ENCODE measurements around the gene CLBA1. TPM values are rescaled to one million over a fixed set of nuclear protein-coding genes. Genes with fewer than 3 reads are reported as not detected.

The CLBA1 gene
- total RNA-seq, 4 donors from 2014 or later = 2.2 to 11.7 (median 6.5) TPM

DNA sequence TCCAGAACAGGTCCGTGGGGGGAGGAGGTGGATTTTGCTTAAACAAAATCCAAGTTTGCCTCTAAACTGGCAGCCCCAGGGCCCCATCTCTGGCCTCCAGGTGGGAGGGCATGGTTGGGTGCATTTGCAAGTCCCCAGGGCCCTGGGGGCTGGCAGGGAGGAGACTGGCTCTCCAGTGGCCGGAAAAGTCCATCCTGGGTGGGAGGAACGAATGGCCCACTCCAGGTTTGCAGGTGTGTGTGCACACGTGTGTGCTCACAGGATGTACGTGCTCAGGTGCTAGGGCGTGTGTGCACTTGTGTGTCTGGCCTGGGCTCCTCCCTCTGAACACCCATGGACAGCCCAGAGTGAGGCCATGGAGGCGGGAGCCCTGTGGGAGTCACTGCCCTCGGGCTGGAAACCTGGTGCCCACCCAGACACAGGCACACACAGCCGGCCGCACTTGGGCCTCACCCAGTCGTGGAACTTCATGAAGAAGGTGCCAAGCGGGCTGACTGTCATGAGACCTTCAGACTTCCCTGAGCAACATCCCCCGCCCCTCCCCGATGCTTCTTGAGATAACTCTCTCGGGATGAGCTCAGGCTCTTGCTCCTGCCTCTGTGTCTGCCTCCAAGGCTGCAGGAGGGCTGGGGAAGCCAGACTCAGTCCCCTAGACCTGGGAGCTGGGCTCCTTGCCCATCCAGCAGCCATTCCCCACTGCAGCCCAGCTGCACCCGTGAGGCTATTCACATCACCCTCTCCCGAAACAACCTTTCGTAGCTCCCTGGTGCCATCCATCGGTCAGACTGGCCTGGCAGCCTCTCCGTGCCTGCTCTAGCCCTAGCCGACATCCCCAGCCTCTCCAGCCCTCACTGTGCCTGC is 16.8 kb upstream of the CLBA1 start:
- intact Hi-C loops (cut with DNase I; ENCODE audit: low total_unique reads) = no loop called here
- no peak for TF ChIP-seq POLR2A (IDR thresholded peaks at IDR 0.05)
- TF ChIP-seq, protein P1, sequence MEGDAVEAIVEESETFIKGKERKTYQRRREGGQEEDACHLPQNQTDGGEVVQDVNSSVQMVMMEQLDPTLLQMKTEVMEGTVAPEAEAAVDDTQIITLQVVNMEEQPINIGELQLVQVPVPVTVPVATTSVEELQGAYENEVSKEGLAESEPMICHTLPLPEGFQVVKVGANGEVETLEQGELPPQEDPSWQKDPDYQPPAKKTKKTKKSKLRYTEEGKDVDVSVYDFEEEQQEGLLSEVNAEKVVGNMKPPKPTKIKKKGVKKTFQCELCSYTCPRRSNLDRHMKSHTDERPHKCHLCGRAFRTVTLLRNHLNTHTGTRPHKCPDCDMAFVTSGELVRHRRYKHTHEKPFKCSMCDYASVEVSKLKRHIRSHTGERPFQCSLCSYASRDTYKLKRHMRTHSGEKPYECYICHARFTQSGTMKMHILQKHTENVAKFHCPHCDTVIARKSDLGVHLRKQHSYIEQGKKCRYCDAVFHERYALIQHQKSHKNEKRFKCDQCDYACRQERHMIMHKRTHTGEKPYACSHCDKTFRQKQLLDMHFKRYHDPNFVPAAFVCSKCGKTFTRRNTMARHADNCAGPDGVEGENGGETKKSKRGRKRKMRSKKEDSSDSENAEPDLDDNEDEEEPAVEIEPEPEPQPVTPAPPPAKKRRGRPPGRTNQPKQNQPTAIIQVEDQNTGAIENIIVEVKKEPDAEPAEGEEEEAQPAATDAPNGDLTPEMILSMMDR (IDR thresholded peaks at IDR 0.05) = no peak
- 21 to 23% methylated on average over 18 to 21 of the region's 21 CpGs for whole genome bisulfite sequencing, 2 donors
- DNase-seq (ENCODE audit: low spot score in 2 of 2) = peak; percentile 86 to 95
- peak overlapping the region; percentile 53 for H3K4me3 ChIP-seq (ENCODE audit: low read depth, poor library complexity, severe bottlenecking)

DNA sequence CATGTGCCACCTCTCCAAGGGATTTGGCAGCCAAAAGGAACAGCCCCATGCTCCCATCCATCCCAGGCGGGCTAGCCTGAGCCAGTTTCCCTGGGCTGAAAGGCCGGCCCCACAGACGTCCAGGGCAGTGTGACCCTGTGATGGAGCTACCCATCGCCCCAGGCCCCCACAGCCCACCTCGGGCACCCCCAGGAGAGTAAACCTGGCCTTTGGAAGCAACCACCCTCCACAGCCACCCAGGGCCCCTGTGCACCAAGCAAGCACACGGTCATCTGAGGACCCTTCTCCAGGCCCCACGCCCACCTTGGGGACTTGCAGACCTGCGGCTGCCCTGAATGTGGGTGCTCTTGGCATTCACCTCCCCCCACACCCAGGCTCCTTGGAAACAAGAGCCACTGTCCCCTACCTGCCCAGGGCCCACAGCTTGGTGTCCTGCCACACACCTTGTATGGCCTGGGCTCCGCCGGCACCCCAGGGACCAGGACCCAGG is 15.8 kb upstream of the CLBA1 start:
- no peak for DNase-seq (ENCODE audit: low spot score in 2 of 2)
- peak overlapping the region; percentile 53 for H3K4me3 ChIP-seq (ENCODE audit: low read depth, poor library complexity, severe bottlenecking)
- WGBS, 2 donors = 60 to 68% methylated on average over 4 to 6 of the region's 10 CpGs
- intact Hi-C loops (cut with DNase I; ENCODE audit: low total_unique reads) = no loop called here
- TF ChIP-seq, protein P1 (IDR thresholded peaks at IDR 0.05) = no peak
- no peak for TF ChIP-seq POLR2A (IDR thresholded peaks at IDR 0.05)

DNA sequence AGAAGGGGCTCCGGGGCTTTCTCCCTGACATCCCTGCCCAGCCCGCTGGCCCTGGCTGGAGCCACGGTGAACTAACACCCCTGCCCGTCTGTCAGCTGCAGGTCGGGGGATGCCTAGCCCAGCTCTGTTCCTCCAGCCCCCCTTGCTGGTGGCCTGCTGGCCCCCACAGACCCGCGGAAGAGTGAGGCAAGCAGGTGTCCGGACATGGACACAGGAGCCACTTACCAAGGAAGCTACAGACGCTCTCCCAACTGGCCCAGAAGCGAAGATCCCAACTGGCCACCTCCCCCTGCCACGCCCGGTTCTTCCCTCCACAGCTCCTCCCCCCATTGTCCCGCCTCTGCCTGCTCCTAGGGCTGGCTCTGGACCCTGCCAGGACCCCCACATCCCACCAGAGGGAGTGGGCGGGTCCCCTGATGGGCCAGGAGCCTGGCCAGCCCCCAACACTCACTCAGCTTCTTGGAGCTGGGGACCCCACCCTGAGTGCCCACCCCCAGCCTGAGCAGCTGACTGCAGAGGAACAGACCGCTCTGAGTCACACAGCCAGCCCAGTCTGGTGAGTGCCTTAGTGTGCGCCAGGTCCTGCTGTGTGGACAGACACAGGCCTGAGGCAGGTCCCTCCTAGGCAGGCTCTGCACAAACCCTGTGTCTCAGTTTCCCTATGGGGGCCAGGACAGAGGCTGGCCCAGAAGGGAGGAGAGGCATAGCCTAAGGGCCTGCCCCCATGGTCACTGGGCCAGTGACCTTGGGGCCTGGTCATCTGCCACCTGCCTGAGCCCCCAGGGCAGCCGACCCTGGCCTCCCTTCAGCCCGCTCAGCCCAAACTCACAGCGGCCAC is 15.1 kb upstream of the CLBA1 start:
- H3K4me3 ChIP-seq (ENCODE audit: low read depth, poor library complexity, severe bottlenecking) = peak overlapping the region; percentile 53
- peak; percentile 91 to 98 for DNase-seq (ENCODE audit: low spot score in 2 of 2)
- intact Hi-C loops (cut with DNase I; ENCODE audit: low total_unique reads) = no loop called here
- TF ChIP-seq POLR2A (IDR thresholded peaks at IDR 0.05) = no peak
- TF ChIP-seq, protein P1 (IDR thresholded peaks at IDR 0.05) = no peak
- 27 to 40% methylated on average over 10 to 17 of the region's 19 CpGs for WGBS, 2 donors

DNA sequence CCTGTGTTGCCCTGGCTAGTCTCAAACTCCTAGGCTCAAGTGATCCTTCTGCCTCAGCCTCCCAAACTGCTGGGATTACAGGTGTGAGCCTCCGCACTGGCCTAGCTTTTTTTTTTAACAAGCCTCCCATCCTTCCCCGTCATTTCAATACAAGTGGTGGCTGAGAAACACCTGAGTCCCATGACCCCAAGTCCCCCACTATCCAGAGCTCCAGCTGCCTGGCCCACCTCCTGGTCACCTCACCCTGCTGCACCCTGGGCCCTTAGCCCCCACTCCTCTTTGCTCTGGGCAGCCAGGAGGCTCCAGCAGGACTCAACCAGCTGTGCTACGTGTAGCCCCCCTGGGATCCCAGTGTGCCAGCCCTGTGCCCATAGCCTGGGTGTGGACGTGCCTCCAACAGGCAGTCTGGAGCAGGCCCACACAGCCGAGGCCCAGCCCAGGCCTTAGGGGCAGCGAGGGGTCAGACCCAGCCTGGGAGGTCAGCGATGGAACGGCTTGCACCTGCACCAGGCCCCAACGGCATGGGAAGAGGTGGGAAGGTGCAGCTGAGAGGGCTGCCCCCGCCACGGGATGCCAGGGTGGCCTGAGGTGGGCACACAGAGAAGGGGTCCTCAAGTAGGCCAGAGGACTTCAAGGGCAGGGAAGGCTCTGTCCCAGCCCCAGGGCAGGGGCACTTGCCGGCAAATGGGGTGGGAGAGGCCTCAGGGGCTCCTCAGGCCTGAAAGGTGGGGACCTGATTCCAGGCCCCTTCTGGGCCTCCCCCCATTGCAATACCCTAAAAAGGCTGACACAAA is 13.9 kb upstream of the CLBA1 start:
- peak in 1 of 2 donors; percentile 89 for DNase-seq (ENCODE audit: low spot score in 2 of 2)
- TF ChIP-seq, protein P1 (IDR thresholded peaks at IDR 0.05) = no peak
- no peak for TF ChIP-seq POLR2A (IDR thresholded peaks at IDR 0.05)
- intact Hi-C loops (cut with DNase I; ENCODE audit: low total_unique reads) = no loop called here
- no peak overlapping the region for H3K4me3 ChIP-seq (ENCODE audit: low read depth, poor library complexity, severe bottlenecking)
- WGBS, 2 donors = 52 to 64% methylated on average over 9 to 12 of the region's 12 CpGs

Measured in lower leg skin (tissue), 4 donors.